MM.1S (cell line): Measurements from ENCODE around the gene NR2E3.

Source experiments
- CTCF ChIP-seq: fragments of 300-600 bp; sonication (generic); IDR thresholded peaks from 2 replicates; pipeline ENCODE4 v1.5.1; 2016; ENCODE audit warnings: antibody characterized with exemption, low read length, mixed read lengths
- EZH2 ChIP-seq: fragments of 300-600 bp; sonication (generic); optimal IDR thresholded peaks from 2 replicates; pipeline ENCODE3; 2017; ENCODE audit warnings: low read depth, mild to moderate bottlenecking, antibody characterized with exemption, low read length, mixed read lengths
- EZH2phosphoT487 ChIP-seq: fragments of 300-600 bp; sonication (generic); IDR thresholded peaks from 2 replicates; pipeline ENCODE4 v1.6.1; 2018; ENCODE audit warnings: antibody characterized with exemption, low read length

- peak; percentile 65 for TF ChIP-seq CTCF
- no peak for TF ChIP-seq EZH2phosphoT487
- TF ChIP-seq EZH2, result no peak
These were observed 9.3 kb upstream of the NR2E3 start for GRCh38 chr15:71800835-71801745.
